SU-DHL-6 (cell line): ENCODE results near the gene KLK5.

Experiments used
- CTCF ChIP-seq: fragments of 200-600 bp; sonication (generic); IDR thresholded peaks from one replicate; pipeline ENCODE4 v1.5.1; 2017; ENCODE audit warnings: antibody characterized with exemption, mild to moderate bottlenecking, low read length, moderate library complexity; ENCODE audit not compliant: insufficient read depth, poor library complexity, severe bottlenecking
- EZH2phosphoT487 ChIP-seq: fragments of 200-600 bp; sonication (generic), shearing (Covaris generic); conservative IDR thresholded peaks from 2 replicates; pipeline ENCODE4 v1.6.1; 2018; ENCODE audit warnings: mild to moderate bottlenecking, antibody characterized with exemption, low read length, moderate library complexity, mixed read lengths

- TF ChIP-seq CTCF = no peak
- TF ChIP-seq EZH2phosphoT487 = no peak
These were observed 54.8 kb downstream of the KLK5 start for GRCh38 chr19:50898018-50898417.
